GM20000 (cell line): ENCODE results near the gene FAM171A2.
"Not testable (repeated sequence)": the region's sequence is repeated elsewhere in the genome, so short reads cannot be mapped to it uniquely, and the experiment has no call there.

Experiments used
- DNase-seq: peaks from one replicate; pipeline ENCODE4 v3.0.0; 2012; ENCODE audit warnings: low spot score
- TF ChIP-seq, protein P1 (sequence below): IDR thresholded peaks from 2 replicates; pipeline ENCODE4 v1.5.1; 2012; ENCODE audit warnings: mild to moderate bottlenecking, control low read depth; ENCODE audit errors: extremely low read depth, missing control alignments

The FAM171A2 gene

GRCh38 chr17:44397479-44398440 is 34.1 kb upstream of the FAM171A2 start:
- no peak for DNase-seq
- TF ChIP-seq, protein P1, sequence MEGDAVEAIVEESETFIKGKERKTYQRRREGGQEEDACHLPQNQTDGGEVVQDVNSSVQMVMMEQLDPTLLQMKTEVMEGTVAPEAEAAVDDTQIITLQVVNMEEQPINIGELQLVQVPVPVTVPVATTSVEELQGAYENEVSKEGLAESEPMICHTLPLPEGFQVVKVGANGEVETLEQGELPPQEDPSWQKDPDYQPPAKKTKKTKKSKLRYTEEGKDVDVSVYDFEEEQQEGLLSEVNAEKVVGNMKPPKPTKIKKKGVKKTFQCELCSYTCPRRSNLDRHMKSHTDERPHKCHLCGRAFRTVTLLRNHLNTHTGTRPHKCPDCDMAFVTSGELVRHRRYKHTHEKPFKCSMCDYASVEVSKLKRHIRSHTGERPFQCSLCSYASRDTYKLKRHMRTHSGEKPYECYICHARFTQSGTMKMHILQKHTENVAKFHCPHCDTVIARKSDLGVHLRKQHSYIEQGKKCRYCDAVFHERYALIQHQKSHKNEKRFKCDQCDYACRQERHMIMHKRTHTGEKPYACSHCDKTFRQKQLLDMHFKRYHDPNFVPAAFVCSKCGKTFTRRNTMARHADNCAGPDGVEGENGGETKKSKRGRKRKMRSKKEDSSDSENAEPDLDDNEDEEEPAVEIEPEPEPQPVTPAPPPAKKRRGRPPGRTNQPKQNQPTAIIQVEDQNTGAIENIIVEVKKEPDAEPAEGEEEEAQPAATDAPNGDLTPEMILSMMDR, result no peak

GRCh38 chr17:44396946-44397345 is 33.3 kb upstream of the FAM171A2 start:
- no peak for DNase-seq
- TF ChIP-seq, protein P1, result no peak

- TF ChIP-seq, protein P1, result no peak
- DNase-seq, result no peak
These were observed 31.2 kb upstream of the FAM171A2 start for GRCh38 chr17:44394833-44395232.

- not testable (repeated sequence) for DNase-seq
These were observed 30.5 kb upstream of the FAM171A2 start for GRCh38 chr17:44394112-44394511.

- TF ChIP-seq, protein P1, result no peak
- no peak for DNase-seq
These were observed 26.7 kb upstream of the FAM171A2 start for GRCh38 chr17:44390250-44390870.

DNA sequence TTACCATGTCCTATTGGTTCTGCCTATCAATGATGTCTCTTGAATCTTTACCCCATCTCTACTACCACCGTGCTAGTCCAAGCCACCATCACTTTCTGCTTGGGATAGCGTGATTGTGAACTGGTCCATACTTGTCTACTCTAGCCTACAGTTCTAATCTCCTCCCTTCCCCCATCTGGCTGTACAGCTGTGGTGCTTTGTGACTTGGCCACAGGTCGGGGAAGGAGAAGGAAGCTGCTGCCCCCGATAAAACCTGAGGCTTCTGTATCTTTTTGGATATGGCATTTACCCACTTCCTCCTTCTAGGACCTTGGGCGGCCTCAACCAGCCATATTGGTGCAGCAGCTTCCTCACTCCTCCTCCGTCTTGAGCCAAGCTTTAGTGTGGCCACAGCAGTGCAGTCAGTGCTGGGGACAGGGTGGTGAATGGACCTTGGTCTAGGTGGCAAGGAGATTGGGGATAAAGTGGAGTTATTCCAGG is 26.1 kb upstream of the FAM171A2 start:
- no peak for DNase-seq
- TF ChIP-seq, protein P1, result no peak

- TF ChIP-seq, protein P1, result no peak
- no peak for DNase-seq
These were observed 25.6 kb upstream of the FAM171A2 start, which contains the start of gene ITGA2B for GRCh38 chr17:44389281-44389680. Gene ITGA2B (minus strand): TSS chr17:44389649. CDS start chr17:44389473, 176 bp downstream.
